Gastroesophageal sphincter (tissue), 3 donors: ENCODE data around the gene LRTM1.

Experiments used
- CTCF ChIP-seq, 4 experiments: fragments of 200-600 bp in 2 of 4; fragments of 450-650 bp in 2 of 4; sonication (generic) in 1 of 4; IDR thresholded peaks; one replicate each; pipeline ENCODE4 v1.5.1; 2017 to 2019; ENCODE audit warnings: antibody characterized with exemption in 4 of 4, mild to moderate bottlenecking in 2 of 4, moderate library complexity in 2 of 4
- POLR2A ChIP-seq, 2 donors: fragments of 450-650 bp; IDR thresholded peaks; one replicate each; pipeline ENCODE4 v1.6.1; 2017; ENCODE audit warnings: antibody characterized with exemption in 2 of 2, mild to moderate bottlenecking in 2 of 2, moderate library complexity in 1 of 2
- POLR2AphosphoS5 ChIP-seq: sonication (generic); formaldehyde crosslinking; IDR thresholded peaks from one replicate; pipeline ENCODE4 v1.6.1; 2017; ENCODE audit warnings: antibody characterized with exemption

GRCh38 chr3:54905261-54905888, 22.5 kb downstream of the LRTM1 start:
- TF ChIP-seq CTCF (IDR thresholded peaks at IDR 0.05) (no peak), POLR2AphosphoS5 (no peak), POLR2A (IDR thresholded peaks at IDR 0.05) (no peak)
